Brain microvascular endothelial cell (primary cell): ENCODE data around the gene CUTC.
A peak's percentile ranks its signal among the peaks of the same experiment; 100 is the strongest.

ENCODE experiments used
- DNase-seq: peaks from one replicate; pipeline ENCODE4 v3.0.0-alpha.2; 2020
- H3K27ac ChIP-seq: fragments of 250-450 bp; sonication (Bioruptor Pico); 2 replicates; pipeline ENCODE4 v1.5.1; 2020; ENCODE audit warnings: mild to moderate bottlenecking, moderate library complexity
- H3K27me3 ChIP-seq: fragments of 250-450 bp; sonication (Bioruptor Pico); replicated peaks from 2 replicates; pipeline ENCODE4 v1.5.1; 2020; ENCODE audit warnings: mild to moderate bottlenecking
- H3K36me3 ChIP-seq: fragments of 250-450 bp; sonication (Bioruptor Pico); replicated peaks from 2 replicates; pipeline ENCODE4 v1.5.1; 2020; ENCODE audit warnings: mild to moderate bottlenecking
- H3K4me3 ChIP-seq: 2 replicates; pipeline ENCODE4 v1.5.1; 2011; ENCODE audit warnings: low read depth, mild to moderate bottlenecking, control low read depth, low read length, moderate library complexity
- CTCF ChIP-seq: IDR thresholded peaks from 2 replicates; pipeline ENCODE4 v1.5.1; 2011; ENCODE audit warnings: low read depth, mild to moderate bottlenecking, moderate library complexity, low read length, control low read depth, inconsistent platforms; ENCODE audit errors: missing control alignments
- in situ Hi-C: cut with HindIII; loops from 2 replicates; pipeline ENCODE4 v1.10.0; 2017; ENCODE audit warnings: low sequenced_read_pairs, low pct_ligation_motif_present

CUTC gene

GRCh38 chr10:99711129-99711719 lies 20.8 kb upstream of the CUTC start:
- peak; percentile 60 for TF ChIP-seq CTCF
- in situ Hi-C loops, result no loop called here
- Histone ChIP-seq H3K27me3 (no peaks in the 10 kb centered on the region), H3K27ac (no peak overlapping the region), H3K4me3 (no peak overlapping the region), H3K36me3 (peaks cover 71% of the 10 kb centered on the region)
- DNase-seq, result peak; percentile 57

- Histone ChIP-seq H3K27ac (no peak overlapping the region), H3K4me3 (no peak overlapping the region), H3K27me3 (no peaks in the 10 kb centered on the region), H3K36me3 (peaks cover 67% of the 10 kb centered on the region)
- in situ Hi-C loops, result no loop called here
- DNase-seq, result no peak
- no peak for TF ChIP-seq CTCF
Observed at GRCh38 chr10:99714446-99714845, 17.6 kb upstream of the CUTC start.

- Histone ChIP-seq H3K36me3 (peaks cover 50% of the 10 kb centered on the region), H3K4me3 (no peak overlapping the region), H3K27me3 (no peaks in the 10 kb centered on the region), H3K27ac (no peak overlapping the region)
- in situ Hi-C loops, result no loop called here
- DNase-seq, result no peak
- TF ChIP-seq CTCF, result no peak
Observed at GRCh38 chr10:99720387-99720786, 11.6 kb upstream of the CUTC start.

GRCh38 chr10:99730026-99730425 lies 2.0 kb upstream of the CUTC start:
- in situ Hi-C loops, result no loop called here
- Histone ChIP-seq H3K27ac (no peak overlapping the region), H3K27me3 (no peaks in the 10 kb centered on the region), H3K4me3 (no peak overlapping the region), H3K36me3 (peaks cover 17% of the 10 kb centered on the region)
- peak; percentile 23 for DNase-seq
- TF ChIP-seq CTCF, result no peak

GRCh38 chr10:99731306-99732032 lies 565 bp upstream of the CUTC start:
- no peak for DNase-seq
- in situ Hi-C loops, result no loop called here
- Histone ChIP-seq H3K27me3 (no peaks in the 10 kb centered on the region), H3K36me3 (peaks cover 8% of the 10 kb centered on the region), H3K4me3 (peak overlapping the region; percentile 99), H3K27ac (peak overlapping the region; percentile 58)
- TF ChIP-seq CTCF, result peak; percentile 24
